Muscle of leg (tissue), 11 donors: Measurements from ENCODE around the gene TFPI. TPM values are rescaled to one million over a fixed set of nuclear protein-coding genes. Genes with fewer than 3 reads are reported as not detected.
"Not testable (repeated sequence)": the region's sequence is repeated elsewhere in the genome, so short reads cannot be mapped to it uniquely, and the experiment has no call there.

ENCODE experiments used
- DNase-seq: peaks from one replicate; pipeline ENCODE4 v3.0.0; 2013
- H3K27ac ChIP-seq: one replicate; pipeline ENCODE4 v1.5.1; 2013; ENCODE audit warnings: mild to moderate bottlenecking, low read length, control low read depth
- H3K27me3 ChIP-seq: one replicate; pipeline ENCODE4 v1.6.1; 2013; ENCODE audit warnings: low read length; ENCODE audit not compliant: control insufficient read depth, insufficient read depth
- H3K36me3 ChIP-seq: one replicate; pipeline ENCODE4 v1.6.1; 2013; ENCODE audit warnings: low read length; ENCODE audit not compliant: control insufficient read depth, insufficient read depth
- H3K4me1 ChIP-seq: one replicate; pipeline ENCODE4 v1.6.1; 2013; ENCODE audit warnings: low read length; ENCODE audit not compliant: control insufficient read depth, insufficient read depth
- H3K4me3 ChIP-seq: one replicate; pipeline ENCODE4 v1.5.1; 2013; ENCODE audit warnings: low read length, control low read depth
- H3K9me3 ChIP-seq: replicated peaks from 2 replicates; pipeline ENCODE4 v1.6.1; 2013; ENCODE audit warnings: low read depth, low read length; ENCODE audit not compliant: control insufficient read depth
- WGBS: methylation state at CpG from one replicate; pipeline ENCODE4 v1.1.5; 2013; ENCODE audit warnings: missing lambda C conversion rate; ENCODE audit not compliant: insufficient coverage; 5-methylcytosine and 5-hydroxymethylcytosine counted together
- polyA plus RNA-seq, 8 donors: library from polyadenylated mRNA; unstranded; fragments of 120-200 nt; gene quantifications; one replicate each; pipeline versions ENCODE4 v1.2.1 to v1.2.3, GENCODE V29; 2013; ENCODE audit warnings: inconsistent platforms in 1 of 8, low replicate concordance in 1 of 8; ENCODE audit not compliant: insufficient read length in 8 of 8, insufficient read depth in 1 of 8
- total RNA-seq: library from RNA; stranded (reverse); fragments of 120-200 nt; gene quantifications from one replicate; pipeline ENCODE4 v1.2.4, GENCODE V29; 2013

Gene TFPI
- total and polyA plus RNA-seq, 9 donors: 36.3 to 74.0 (median 52.1) TPM

GRCh38 chr2:187517750-187518361 lies 36.4 kb downstream of the TFPI start:
- H3K27me3 ChIP-seq, H3K4me1 ChIP-seq, H3K4me3 ChIP-seq, H3K36me3 ChIP-seq, H3K9me3 ChIP-seq, DNase-seq, H3K27ac ChIP-seq: not testable (repeated sequence)
- WGBS: no CpG with 5 or more reads among the region's 1 CpG

- not testable (repeated sequence) for H3K36me3 ChIP-seq, H3K27ac ChIP-seq, H3K27me3 ChIP-seq, H3K4me1 ChIP-seq, H3K4me3 ChIP-seq, H3K9me3 ChIP-seq, DNase-seq
- 96% methylated on average over 10 of the region's 15 CpGs for WGBS
Observed at GRCh38 chr2:187516630-187517510, 37.4 kb downstream of the TFPI start.

GRCh38 chr2:187514930-187515329 lies 39.3 kb downstream of the TFPI start:
- no CpG with 5 or more reads among the region's 4 CpGs for WGBS
- H3K4me1 ChIP-seq: no peaks in the 10 kb centered on the region

GRCh38 chr2:187514235-187514829 lies 39.9 kb downstream of the TFPI start:
- not testable (repeated sequence) for H3K9me3 ChIP-seq, H3K4me3 ChIP-seq, H3K27ac ChIP-seq, H3K27me3 ChIP-seq, DNase-seq, H3K4me1 ChIP-seq, H3K36me3 ChIP-seq
- 98% methylated on average over 5 of the region's 6 CpGs for WGBS

More at GRCh38 chr2:187514930-187515329, 39.3 kb downstream of the TFPI start:
- Histone ChIP-seq H3K4me3 (no peak overlapping the region), H3K27me3 (no peaks in the 10 kb centered on the region), H3K36me3 (peaks cover 4% of the 10 kb centered on the region), H3K27ac (no peak overlapping the region), H3K9me3 (peaks cover 9% of the 10 kb centered on the region)
- DNase-seq: no peak

GRCh38 chr2:187513460-187514234 lies 40.6 kb downstream of the TFPI start:
- H3K4me3 ChIP-seq, H3K9me3 ChIP-seq, H3K4me1 ChIP-seq, H3K27ac ChIP-seq, DNase-seq, H3K36me3 ChIP-seq, H3K27me3 ChIP-seq: not testable (repeated sequence)
- WGBS: 83% methylated on average over 1 of the region's 5 CpGs

GRCh38 chr2:187511356-187512315 lies 42.6 kb downstream of the TFPI start:
- H3K27ac ChIP-seq: no peak overlapping the region
- no peak for DNase-seq
- 62% methylated on average over 4 of the region's 9 CpGs for WGBS

GRCh38 chr2:187510419-187511355 lies 43.5 kb downstream of the TFPI start:
- WGBS: 71% methylated on average over 13 of the region's 18 CpGs
- not testable (repeated sequence) for H3K36me3 ChIP-seq, H3K4me1 ChIP-seq, H3K4me3 ChIP-seq, H3K9me3 ChIP-seq, H3K27me3 ChIP-seq, DNase-seq, H3K27ac ChIP-seq

More at GRCh38 chr2:187511356-187512315, 42.6 kb downstream of the TFPI start:
- Histone ChIP-seq H3K4me1 (no peaks in the 10 kb centered on the region), H3K27me3 (no peaks in the 10 kb centered on the region), H3K9me3 (peaks cover 8% of the 10 kb centered on the region), H3K4me3 (no peak overlapping the region), H3K36me3 (no peaks in the 10 kb centered on the region)

GRCh38 chr2:187509667-187510417 lies 44.4 kb downstream of the TFPI start:
- Histone ChIP-seq H3K36me3 (no peaks in the 10 kb centered on the region), H3K27ac (no peak overlapping the region), H3K27me3 (no peaks in the 10 kb centered on the region), H3K4me1 (no peaks in the 10 kb centered on the region), H3K4me3 (no peak overlapping the region), H3K9me3 (peaks cover 5% of the 10 kb centered on the region)
- 58% methylated on average over 3 of the region's 4 CpGs for WGBS
- DNase-seq: no peak
